CD4-positive, alpha-beta T cell treated with Interleukin-12 subunit alpha and Interleukin-12 subunit beta, for 1 hour (primary cell): ENCODE data around the gene KLK7.
"Not testable (repeated sequence)": the region's sequence is repeated elsewhere in the genome, so short reads cannot be mapped to it uniquely, and the experiment has no call there.

ENCODE experiments used
- DNase-seq: peaks from one replicate; pipeline ENCODE4 v3.0.0-alpha.2; 2020

KLK7 gene

DNA sequence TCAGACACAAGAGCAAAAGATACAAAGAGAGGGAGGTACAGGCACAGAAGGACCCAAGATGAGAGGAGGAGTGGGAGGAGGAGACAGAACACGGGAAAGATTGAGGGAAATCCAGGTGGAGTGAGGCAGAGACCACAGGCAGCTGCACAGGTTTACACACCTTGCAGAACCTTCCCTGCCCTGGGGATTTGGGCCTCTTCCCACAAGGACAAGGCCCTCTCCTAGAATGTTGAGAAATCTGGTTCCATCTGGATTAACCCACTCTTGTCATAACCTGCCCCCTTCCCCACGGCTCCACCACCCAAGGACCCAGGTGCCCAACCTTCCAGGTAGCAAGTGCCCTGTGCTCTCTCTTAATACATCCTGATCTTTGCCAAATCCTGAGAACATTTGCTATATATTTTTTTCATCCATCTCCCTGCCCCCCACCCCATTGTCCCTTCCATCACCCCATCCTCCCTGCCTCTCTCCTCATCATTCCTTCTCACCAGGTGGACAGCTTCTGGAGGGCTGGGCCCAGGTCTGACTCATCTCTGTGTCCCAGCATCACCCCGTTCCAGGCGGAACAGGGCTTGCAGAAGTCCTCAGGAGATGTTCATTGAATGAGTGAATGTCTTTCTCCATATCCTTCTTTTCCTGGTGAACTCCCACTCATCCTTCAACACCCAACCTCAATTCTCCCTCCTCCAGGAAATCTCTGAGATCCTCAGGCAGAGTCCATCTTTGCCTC lies 26.5 kb upstream of the KLK7 start:
- no peak for DNase-seq

DNA sequence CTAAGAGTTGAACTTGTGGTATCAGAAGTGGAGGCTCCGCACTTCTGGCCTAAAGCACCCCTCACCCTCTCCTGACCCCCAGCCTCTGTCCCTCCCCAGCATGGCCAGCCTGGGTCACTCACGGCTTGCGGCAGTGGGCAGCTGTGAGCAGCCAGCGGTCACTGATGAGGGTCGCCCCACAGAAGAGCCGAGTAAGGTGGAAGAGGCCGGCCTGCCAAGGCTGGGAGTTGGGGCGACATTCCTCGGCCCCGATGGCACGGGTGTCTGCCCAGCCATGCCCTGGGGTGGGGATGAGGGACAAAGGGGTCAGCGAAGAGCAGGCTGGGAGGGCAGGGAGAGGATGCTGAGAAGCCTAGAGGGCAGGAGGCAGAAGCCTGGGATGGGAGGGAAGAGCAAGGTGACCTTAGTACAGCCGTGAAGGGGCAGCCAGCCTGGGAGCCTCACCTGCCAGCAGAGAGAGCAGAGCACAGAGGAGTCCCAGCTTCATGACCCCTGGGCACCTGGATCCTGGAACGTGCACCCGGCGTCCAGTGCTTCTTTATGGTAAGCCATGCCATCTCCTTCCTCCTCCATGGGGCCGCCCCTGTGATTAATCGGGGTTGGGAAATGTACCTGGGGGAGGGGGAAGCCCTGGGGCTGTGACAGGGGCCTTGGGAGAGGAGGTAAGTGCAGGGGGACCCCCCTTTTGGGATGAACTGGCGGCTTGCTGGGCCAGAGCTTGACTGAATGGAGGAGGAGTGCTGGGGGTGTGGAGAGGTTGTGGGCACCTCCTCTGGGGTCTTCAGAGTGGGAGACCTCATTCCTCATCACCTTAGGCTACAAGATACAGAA lies 25.6 kb upstream of the KLK7 start:
- no peak for DNase-seq

DNA sequence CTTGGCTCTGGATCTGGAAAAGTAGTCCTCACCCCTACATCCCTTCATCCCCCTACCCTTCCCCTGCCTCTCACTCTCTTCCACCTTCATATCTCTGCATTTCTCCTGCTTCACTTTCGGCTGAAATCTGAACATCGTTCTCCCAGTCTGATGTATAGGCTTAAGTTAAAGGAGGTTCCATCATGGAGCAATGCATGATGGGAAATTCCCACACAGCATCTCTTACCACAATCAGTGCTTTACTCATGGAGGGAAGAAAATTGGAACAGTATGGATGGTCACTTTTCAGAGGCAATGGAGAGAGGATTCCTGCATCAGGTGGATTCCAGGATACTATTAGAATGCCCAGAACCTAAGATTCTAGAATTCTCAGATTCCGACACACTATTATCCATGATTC lies 23.8 kb upstream of the KLK7 start:
- DNase-seq = no peak

DNA sequence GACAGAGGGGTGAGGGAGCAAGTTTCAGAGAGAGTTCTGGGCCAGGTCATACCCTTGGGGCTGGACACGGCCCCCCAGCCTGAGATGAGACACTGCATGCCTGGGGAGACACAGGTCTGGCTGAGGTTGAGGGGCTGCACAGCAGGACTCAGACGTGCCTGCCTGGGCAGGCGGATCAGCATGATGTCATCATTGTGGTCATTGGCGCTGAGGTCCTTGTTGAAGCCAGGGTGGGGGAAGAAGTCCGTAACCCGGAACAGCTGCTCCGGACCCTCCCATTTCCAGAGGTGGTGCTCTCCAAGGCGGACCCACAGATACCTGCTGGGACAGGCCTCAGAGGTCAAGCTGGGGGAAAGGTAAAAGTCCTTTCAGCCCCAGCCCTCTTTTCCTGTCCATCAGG lies 22.7 kb upstream of the KLK7 start:
- no peak for DNase-seq

DNA sequence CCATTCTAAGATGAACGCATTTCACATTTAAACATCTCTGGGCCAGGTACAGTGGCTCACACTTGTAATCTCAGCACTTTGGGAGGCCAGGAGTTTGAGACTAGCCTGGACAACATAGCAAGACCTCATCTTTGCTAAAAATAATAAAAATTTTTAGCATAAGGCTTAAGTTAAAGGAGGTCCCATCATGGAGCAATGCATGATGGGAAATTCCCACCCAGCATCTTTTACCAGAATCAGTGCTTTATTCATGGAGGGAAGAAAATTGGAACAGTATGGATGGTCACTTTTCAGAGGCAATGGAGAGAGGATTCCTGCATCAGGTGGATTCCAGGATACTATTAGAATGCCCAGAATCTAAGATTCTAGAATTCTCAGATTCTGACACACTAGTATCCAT lies 21.5 kb upstream of the KLK7 start:
- no peak for DNase-seq

DNA sequence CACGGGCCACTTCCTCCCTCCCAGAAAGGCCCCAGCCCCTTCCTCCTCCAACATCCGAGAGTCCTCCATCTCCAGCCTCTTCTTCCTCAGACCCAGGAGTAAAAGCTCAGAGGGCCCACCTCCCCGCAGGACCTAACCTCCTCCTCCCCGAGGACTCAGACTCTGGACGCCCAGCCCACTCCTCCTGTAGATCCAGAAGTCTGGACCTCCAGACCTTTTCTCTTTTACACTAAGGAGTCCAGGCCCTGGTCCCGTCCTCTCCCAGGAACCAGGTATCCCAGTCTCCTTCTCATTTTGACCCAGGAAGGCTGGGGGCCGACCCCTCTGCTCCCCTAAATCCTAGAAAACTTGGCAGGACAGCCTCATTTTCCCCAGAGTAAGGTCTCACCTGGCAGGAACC lies 19.6 kb upstream of the KLK7 start:
- DNase-seq = no peak

DNA sequence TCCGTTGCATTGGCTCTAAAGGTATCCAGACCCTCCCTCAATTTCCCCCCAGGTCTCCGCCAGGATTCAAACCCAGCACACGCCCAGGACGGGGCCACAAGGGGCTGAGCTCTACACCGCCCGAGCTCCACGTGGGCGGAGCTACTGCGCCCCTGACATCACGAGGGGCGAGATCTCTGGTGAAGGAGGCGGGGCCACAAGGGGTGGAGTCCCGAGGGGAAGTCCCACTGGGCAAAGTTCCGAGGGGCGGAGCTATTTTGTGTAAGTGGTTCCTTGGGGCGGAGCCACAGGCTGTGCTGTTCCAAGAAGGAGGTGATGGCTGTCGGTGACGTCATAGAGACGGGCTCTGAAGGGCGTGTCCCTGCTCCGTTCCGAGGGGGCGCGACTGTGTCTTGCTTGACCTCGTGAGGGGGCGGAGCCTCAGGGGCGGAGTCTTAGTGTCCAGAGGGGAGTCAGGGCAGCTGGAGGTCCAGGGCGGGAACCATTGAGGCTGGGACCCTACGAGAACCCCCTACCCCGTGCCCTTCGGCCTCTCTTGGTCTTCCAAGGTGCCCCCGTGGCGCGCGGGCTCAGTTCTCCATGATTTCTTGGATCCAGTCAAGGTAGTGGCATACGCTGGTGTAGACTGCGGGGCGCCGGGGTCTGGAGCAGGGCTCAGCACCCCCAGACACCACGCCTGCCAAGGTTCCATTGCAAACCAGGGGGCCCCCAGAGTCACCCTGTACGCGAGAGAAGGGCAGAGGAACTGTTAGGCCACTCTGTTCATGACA lies 19.0 kb upstream of the KLK7 start:
- DNase-seq = no peak

DNA sequence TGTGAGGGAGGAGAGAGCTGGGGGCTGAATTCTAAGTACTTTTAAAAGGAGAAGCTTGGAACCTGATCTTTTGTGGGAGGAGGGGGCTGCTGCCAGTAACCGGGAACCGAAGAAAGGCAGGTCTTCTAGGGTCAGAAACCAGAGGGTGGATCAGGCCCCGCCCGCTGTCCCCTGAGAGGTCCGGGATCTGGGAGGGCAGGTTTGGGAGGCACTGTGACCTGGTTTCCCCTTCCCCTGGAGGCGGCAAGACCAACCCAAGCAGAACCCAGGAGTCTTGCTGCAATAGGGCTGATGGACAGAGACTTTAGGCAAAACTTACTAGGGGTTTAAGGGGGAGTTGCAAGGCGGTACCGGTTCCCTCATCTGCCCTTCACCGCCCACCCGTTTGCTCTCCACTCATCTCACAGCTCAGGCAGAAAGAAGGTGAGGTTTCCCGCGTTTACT lies 18.4 kb upstream of the KLK7 start:
- DNase-seq = no peak

DNA sequence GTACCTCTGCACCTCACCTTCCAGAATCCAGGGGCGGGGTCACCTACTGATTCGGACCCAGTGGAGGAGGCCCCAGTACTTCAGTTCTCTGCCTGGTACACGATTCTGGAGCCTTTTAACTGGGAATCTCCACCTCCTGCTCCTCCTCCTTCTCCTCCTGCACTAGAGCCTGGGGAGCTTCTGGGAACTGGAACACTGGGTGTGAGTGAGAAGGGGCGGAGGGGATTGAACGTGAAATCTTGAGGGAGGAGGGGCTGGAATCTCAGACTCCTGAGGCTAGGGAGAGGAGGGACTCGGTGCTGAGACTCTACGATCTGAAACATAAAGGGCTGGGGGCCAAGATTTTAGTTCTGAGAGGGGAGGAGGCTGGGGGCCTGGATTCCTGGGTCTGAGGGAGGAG lies 17.8 kb upstream of the KLK7 start, which contains the start of gene KLK8:
Gene KLK8, minus strand, starts transcription at position 90 of the 400 bp plus-strand sequence. CDS start 437 bp downstream, outside the sequence.
- DNase-seq = no peak

DNA sequence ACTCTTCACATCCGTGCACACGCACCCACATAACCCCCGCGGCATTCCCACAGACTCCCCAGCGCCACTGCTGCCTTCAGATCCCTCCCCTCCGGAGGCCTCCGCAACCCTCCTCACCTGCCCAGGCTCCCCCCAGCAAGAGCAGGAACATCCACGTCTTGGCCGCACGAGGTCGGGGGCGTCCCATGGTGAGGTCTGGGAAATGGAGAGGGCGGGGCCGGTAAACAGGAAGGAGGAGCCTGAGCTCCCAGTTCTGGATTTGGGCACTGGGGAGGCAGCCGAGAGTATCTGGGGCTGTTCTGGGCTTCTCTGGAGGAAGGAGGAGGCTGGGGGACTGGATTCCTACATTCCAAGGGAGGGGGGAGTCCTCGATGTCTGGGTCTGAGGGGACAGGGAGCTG lies 17.3 kb upstream of the KLK7 start:
- DNase-seq = no peak

DNA sequence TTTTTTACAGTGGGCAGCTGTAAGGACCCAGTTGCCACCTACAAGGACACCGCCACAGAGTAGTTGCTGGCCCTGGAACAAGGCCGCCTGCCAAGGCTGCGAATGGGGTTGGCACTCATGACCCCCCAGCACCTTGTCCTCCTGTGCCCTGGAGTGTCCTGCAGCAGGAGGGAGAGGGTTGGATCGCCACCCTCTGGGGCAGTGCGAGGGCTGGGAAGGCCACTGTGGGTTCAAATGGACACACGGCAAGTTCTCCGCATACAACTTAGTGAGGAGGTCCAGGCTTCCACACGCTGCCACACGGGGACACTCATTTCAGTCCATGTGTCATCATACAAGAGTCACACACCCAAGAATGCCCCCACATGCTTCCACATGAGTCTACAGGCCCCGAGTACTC lies 16.7 kb upstream of the KLK7 start:
- no peak for DNase-seq

DNA sequence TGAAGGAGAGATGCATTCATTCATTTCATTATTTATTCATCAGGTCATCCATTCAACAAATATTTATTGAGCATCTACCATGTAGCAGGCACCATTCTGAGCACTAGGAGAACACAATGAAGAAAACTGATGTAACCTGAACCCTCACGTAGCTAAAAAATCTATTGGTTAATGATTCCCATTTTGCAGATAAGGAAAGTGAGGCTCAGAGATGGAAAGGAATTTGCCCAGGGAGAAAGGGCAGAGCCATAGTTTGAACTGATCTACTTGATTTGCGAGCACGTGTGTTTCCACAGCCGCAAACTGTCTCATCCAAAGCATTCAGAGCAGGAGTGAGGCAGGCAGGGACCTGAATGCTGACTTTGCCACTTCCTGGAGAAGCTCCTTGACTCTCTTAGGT lies 15.0 kb upstream of the KLK7 start:
- DNase-seq = no peak

DNA sequence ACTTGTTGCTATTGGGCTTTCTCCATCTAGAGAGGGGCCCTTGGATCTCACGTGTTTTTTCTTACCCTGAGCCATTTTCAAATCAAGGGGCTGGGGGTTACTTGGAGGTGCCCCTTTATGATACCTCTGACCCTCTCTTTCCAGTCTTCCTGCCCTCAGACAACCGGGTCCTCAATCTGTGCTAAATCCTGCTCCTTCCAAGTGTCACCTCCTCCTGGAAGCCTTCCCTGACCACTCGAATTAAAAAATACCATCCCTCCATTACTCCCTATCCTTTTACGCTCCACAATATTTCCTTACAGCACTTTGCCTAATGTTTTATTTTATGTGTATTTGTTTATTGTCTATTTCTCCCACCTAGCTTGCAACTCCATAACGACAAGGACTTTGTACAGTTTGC lies 14.3 kb upstream of the KLK7 start:
- no peak for DNase-seq

DNA sequence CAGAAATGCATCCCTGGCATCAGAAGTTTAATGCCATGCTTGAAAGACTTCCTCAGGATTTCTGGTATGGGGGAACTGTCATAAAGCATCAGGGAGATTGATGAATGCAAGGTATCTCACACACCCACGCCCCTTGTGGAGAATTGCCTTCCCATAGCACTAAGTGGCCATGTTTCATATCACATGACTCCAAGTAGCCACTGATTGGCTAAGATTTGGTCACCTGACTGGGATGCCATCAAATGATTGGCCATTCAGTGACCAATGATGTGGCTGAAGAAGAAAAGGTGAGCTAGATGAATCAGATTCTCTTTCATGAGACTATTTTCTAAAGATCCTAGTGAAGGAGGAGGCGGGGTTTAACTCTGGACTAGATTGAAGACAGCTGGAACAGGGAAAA lies 10.4 kb upstream of the KLK7 start:
- DNase-seq = no peak

DNA sequence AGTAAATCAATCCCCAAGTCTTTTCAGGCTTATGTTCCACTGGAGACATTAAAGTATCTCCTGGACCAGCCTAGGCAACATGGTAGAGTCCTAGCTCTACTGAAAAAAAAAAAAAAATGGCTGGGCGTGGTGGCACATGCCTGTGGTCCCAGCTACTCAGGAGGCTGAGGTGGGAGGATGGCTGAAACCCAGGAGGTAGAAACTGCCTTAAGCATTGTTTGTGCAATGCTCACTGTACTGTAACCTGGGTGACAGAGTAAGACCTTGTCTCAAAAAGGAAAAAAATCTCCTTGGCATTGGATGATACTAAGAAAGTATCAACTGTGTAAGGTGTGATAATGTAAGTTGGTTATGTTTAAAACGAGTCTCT lies 8.9 kb upstream of the KLK7 start:
- DNase-seq = no peak

DNA sequence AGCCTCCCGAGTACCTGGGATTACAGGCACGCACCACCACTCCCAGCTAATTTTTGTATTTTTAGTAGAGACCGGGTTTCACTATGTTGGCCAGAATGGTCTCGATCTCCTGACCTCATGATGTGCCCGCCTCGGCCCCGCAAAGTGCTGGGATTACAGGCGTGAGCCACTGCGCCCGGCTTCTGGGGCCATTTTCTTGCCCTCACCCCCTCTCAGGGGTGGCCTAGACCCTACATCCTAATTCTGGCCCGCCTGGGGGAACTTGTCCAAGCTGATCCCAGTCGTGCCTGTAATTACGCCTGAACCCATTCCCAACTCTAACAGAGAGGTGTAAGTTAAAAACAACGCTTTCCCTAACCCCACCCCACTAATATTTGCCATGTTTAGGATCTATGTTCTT lies 699 bp upstream of the KLK7 start:
- not testable (repeated sequence) for DNase-seq

DNA sequence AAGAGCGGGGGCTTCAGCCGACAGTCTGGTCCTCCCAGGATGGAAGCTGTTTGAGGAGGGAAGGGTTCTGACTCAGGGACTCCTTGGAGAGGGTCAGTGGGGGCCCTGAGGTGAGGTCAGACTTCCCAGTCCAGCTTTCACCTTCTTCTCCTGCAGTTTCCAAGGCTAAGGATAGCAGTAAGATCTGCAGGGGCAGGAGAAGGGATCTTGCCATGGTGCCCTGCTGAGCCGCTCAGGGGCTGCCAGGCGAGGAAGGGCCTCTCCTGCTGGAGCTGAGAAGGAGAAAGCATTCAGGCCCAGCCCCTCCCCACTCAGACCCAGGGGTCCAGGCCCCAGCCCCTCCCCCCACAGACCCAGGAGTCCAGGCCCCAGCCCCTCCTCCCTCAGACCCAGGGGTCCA lies 1.5 kb downstream of the KLK7 start:
- DNase-seq = no peak

DNA sequence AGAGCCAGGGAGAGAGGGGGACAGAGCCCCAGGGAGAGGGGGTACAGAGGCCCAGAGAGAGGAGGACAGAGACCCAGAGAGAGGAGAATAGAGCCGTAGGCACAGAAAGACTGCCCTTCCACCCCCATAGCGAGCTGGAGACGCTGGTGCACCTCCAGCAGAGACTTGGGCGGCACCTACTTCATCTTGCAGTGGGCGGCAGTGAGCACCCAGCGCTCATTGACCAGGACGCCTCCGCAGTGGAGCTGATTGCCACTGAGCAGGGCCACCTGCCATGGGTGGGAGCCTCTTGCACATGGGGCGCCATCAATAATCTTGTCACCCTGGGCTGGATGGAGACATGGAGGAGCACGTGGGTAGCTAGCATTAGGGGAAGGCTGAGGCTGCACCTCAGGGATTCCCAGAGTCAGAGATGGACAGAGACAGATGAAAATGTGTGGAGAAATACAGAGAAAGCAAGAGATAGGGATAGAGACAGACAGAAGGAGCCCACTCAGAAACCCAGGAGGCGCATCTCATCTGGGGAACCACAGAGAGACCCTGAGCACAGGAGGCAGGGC lies 2.0 kb downstream of the KLK7 start:
- DNase-seq = no peak

DNA sequence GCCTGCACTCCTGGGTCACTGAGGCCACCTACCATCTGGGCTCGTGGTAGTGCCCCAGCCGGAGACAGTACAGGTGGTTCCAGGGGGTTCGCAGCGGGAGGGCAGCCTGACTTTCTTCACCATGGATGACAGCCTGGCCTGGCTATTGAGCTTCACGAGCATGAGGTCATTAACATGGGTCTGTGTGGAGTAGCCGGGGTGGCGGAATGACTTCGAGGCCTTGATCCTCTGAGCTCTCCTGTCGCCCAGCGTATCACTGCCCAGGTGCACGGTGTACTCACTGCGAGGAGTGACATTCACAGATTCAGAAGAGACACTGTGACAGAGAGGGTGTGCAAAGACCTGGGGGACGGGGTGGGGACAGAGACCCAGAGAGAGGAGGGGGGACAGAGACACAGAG lies 3.5 kb downstream of the KLK7 start:
- DNase-seq = no peak

DNA sequence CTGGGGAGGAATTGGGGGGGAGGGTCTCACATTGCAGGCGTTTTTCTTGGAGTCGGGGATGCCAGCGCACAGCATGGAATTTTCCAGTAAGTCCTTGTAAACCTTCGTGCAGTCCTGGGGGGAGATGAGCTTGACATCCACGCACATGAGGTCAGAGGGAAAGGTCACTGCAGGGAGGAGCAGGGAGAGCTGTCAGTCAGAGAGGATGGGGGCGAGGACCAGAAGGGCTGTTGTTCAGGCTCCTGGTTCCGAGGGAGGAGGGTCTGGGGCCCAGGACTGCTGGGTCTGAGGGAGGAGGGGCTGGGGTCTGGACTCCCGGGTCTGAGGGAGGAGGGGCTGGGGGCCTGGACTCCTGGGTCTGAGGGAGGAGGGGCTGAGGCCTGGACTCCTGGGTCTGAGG lies 4.0 kb downstream of the KLK7 start:
- DNase-seq = no peak

DNA sequence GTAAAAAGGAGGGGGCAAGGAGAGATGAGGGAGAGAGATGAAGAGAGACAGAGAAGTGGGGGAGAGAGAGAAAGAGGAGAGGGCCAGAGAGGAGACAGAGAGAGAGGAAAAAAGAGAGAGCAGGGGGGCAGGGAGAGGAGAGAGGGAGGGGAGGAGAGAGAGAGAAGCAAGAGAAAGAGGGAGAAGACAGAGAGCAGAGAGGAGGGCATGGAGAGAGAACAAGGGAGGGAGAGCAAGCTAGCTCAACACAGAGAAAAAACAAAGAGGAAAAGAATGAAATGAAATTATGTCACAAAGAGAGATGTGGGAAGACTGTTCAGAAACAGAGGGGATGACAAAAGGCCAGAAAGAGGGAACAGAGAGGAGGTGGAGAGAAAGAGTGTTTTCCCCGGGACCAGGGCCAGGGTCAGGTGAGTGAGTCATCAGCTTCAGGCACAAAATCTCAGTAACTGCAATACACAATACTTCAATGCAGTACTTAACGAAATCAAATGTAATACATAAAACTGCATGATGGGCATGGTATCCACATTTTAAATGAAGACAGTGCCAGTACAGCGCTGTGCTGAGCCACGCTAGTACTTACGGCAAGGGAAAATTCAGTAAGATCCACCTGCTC lies 4.8 kb downstream of the KLK7 start:
- DNase-seq = no peak

DNA sequence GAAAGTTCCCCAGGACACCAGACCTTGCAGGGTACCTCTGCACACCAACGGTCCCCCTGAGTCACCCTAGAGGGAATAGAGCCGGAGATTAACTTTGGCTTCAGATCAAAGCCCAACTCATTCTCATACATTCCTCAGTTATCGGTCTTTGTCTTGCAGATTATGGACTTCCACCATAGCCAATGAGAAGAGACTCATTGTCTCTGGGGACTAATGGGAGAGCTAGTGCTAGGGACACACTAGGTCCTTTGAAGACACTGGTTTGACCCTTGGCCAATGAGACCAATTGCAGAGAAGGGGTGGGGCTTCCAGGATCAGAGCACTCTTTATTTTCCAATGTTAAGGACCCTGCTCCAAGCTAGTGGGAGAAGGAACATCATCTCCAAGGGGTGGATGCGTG lies 6.1 kb downstream of the KLK7 start:
- no peak for DNase-seq

DNA sequence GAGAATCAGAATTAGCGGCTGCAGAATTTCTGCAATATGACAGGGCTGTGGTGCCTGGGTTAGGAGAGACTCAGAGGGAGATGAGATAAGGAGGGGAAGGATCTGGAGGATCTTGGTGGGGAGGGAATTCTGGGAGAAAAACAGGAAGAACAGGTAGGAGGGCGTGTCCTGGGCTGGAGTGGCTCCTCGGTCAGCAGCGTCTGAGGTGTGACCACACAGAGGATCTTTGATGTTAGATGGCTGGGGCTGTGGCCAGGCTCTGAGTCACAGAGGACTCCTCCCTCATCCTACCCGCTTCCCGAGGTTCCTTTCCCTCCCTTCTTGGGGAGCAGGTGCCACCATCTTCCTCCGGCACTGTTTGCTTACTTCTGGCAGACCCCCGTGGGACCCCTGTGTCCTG lies 8.0 kb downstream of the KLK7 start:
- no peak for DNase-seq
